Omental fat pad (tissue), 4 donors: ENCODE results near the gene CCDC87. TPM values are rescaled to one million over a fixed set of nuclear protein-coding genes. Genes with fewer than 3 reads are reported as not detected.

Experiments used
- ATAC-seq: fragments of 150-250 bp; one replicate; pipeline ENCODE4 v1.9.1; 2016; ENCODE audit warnings: mild to moderate bottlenecking, moderate library complexity; ENCODE audit not compliant: low FRiP score
- DNase-seq: peaks from one replicate; pipeline ENCODE4 v3.0.0-alpha.2; 2019; ENCODE audit warnings: low spot score
- total RNA-seq, 4 donors: library from RNA; depleted of rRNA; stranded (reverse); fragments of >200 nt; gene quantifications; one replicate each; pipeline ENCODE4 v1.1.0, GENCODE V29; 2016
- TF ChIP-seq, protein P1 (sequence below), 3 donors: fragments of 450-650 bp; IDR thresholded peaks; one replicate each; pipeline ENCODE4 v1.5.1; 2016 to 2017; ENCODE audit warnings: antibody characterized with exemption in 3 of 3, mild to moderate bottlenecking in 3 of 3, moderate library complexity in 2 of 3

The CCDC87 gene
- total RNA-seq, 4 donors from 2014 or later = 0.19 to 0.28 TPM; not detected in 2

DNA sequence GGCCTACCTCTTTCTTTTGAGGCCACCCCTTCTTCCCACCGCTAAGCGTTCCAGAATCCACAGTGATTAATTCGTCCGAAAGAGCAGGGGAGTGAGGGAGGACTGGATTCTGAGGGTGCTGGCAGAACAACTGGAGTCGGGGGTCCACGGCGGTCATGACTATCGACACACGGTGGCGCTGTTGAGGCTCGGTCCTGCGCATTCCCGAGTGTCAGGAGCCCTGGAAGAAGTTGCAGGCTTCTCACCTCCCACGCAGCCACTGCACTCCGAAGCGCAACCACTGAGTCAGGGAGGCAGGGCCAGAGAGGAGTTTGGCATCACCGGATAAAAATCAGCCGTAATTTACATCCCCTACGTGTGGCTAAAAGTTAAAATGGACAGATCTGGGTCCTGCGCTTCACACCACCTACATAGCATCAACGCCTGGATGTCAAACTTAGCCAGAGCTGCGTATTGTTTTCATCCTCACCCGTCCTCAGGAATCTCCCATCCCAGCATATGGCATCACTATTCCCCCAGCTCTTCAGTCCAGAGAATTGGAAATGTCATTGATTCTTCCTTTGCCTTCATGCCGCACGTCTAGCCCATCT lies 13.8 kb downstream of the CCDC87 start:
- ATAC-seq = peak; percentile 92
- TF ChIP-seq, protein P1, sequence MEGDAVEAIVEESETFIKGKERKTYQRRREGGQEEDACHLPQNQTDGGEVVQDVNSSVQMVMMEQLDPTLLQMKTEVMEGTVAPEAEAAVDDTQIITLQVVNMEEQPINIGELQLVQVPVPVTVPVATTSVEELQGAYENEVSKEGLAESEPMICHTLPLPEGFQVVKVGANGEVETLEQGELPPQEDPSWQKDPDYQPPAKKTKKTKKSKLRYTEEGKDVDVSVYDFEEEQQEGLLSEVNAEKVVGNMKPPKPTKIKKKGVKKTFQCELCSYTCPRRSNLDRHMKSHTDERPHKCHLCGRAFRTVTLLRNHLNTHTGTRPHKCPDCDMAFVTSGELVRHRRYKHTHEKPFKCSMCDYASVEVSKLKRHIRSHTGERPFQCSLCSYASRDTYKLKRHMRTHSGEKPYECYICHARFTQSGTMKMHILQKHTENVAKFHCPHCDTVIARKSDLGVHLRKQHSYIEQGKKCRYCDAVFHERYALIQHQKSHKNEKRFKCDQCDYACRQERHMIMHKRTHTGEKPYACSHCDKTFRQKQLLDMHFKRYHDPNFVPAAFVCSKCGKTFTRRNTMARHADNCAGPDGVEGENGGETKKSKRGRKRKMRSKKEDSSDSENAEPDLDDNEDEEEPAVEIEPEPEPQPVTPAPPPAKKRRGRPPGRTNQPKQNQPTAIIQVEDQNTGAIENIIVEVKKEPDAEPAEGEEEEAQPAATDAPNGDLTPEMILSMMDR (IDR thresholded peaks at IDR 0.05) = peak in 2 of 3 donors; percentile 47 to 69

DNA sequence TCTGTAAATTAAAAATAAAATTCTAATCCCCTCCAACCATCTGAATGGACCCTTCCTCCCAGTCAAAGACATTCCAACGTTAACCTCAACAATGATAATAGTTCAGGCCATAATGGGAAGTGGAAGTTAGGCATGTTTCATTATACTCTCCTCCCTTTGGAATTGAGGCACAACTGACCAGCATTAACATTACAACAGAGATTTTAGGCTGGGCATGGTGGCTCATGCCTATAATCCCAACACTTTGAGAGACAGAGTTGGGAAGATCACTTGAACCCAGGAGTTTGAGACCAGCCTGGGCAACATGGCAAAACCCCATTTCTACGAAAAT lies 22.0 kb downstream of the CCDC87 start:
- ATAC-seq (no peak), DNase-seq (no peak)
- TF ChIP-seq, protein P1 (IDR thresholded peaks at IDR 0.05) = no peak

More for the DNA sequence above, 13.8 kb downstream of the CCDC87 start:
- DNase-seq = peak; percentile 92

GRCh38 chr11:66570079-66570849 lies 22.6 kb downstream of the CCDC87 start:
- DNase-seq = no peak
- TF ChIP-seq, protein P1 (IDR thresholded peaks at IDR 0.05) = no peak
- ATAC-seq = no peak

DNA sequence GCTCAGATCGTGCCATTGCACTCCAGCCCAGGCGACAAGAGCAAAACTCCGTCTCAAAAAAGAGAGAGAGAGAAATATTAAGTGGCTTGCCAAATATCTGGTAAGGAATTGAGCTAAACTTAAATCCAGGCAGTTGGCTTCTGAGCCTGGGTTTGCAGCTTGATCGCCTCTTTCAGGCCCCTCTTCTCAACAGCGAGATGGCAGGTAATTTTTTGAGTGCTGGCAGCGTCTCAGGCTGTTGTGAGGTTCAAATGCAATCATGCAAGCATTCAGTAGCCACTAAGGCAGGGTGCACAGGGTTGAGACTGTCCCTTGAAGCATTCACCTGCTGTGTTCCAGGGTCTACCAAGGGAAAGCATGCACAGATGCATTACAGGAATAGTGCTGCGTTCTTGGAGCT lies 23.8 kb downstream of the CCDC87 start:
- no peak for ATAC-seq
- no peak for DNase-seq
- TF ChIP-seq, protein P1 (IDR thresholded peaks at IDR 0.05) = no peak

- TF ChIP-seq, protein P1 (IDR thresholded peaks at IDR 0.05) = no peak
- DNase-seq = peak; percentile 69
Observed at GRCh38 chr11:66568124-66568916, 24.5 kb downstream of the CCDC87 start, which contains the start of gene CTSF. CTSF (minus strand) TSS chr11:66568606; CDS start chr11:66568486, 120 bp downstream.

GRCh38 chr11:66567787-66568123 lies 25.1 kb downstream of the CCDC87 start:
- TF ChIP-seq, protein P1 (IDR thresholded peaks at IDR 0.05) = no peak
- no peak for DNase-seq
- ATAC-seq = no peak

More at GRCh38 chr11:66568124-66568916, 24.5 kb downstream of the CCDC87 start, which contains the start of gene CTSF:
- peak; percentile 90 for ATAC-seq
